HG02973 (cell line): ENCODE results near the gene PRRC1.
A peak's percentile ranks its signal among the peaks of the same experiment; 100 is the strongest.

ENCODE experiments used
- ATAC-seq: cut with Tn5 transposase; IDR thresholded peaks from one replicate; pipeline ENCODE4 v1.9.1; 2021; ENCODE audit warnings: moderate library complexity; ENCODE audit not compliant: unreplicated experiment

PRRC1 gene

DNA sequence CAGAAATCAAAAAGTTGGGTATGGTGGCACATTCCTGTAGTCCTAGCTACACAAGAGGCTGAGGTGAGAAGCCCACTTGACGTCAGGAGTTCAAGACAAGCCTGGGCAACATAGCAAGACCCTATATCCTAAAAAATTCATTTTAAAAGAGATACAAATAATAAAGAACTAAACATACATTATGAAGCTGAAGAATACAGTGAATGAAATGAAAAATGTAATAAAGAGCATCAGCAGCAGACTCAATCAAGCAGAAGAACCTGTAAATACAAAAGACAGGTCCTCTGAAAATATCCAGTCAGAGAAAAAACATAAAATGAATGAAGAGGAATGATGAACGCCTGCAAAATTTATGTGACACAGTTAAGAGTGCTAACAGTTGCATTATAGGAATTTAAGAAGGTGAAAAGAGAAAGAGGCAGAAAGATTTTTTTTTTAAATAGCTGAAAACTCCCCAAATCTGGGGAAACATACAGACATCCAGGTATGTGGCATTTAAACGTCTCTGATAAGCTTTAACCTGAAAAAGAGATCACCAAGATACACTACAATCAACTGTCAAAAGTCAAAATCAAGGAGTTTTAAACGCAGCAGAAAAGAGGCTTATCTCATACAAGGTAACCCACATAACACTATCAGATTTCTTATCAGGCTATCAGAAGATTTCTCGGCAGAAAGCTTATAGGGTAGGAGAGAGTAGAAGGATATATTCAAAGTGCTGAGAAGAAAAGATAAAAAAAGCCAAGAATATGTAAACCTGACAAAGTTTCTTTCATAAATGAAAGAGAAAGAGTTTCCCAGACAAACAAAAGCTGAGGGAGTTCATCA is 57.6 kb downstream of the PRRC1 start:
- ATAC-seq, result no peak

DNA sequence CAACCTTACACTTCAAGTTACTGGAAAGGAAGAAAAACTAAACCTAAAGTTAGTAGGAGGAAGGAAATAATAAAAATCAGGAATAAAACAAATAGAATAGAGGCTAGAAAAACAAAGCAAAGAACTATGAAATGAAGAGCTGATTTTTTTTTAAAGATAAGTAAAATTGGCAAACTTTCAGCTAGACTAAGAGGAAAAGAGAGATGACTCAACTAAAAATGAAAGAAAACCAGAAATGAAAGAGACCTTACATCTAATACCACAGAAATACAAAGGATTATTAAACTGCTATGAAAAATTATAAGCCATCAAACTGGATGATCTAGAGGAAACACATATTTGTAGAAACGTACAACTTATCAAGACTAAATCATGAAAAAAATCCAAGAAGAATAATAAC is 60.0 kb downstream of the PRRC1 start:
- ATAC-seq, result no peak

DNA sequence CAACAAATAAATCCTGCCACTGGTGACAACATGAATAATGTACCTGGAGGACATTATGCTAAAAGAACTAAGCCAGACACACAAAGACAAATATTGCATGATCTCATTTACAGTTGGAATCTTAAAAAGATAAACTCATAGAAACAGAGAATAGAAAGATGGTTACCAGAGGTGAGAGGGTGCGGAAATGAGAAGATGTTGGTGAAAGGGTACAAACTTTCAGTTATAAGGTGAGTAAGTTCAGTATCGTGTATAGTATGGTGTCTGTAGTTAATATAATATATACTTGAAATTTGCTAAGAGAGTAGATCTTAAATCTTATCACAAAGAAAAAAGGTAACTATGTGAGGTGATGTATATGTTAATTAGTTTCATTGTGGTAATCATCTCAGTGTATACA is 63.3 kb downstream of the PRRC1 start:
- no peak for ATAC-seq

DNA sequence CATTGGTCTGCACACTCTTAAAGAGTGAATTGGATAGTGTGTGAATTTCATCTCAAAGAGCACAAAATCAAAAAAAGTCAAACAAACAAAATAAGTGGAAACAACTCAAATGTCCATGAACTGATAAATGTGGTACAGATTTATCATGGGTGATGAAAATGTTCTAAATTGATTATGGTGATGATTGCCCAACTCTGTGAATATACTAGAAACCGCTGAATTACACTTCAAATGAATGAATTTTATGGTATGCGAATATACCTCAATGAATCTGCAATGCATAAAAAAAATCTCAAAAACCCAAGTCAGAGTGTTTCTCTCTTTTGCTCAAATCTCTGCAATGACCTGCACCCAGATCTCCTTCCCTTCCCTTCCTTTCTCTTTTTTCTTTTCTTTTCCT is 64.0 kb downstream of the PRRC1 start:
- ATAC-seq, result no peak

DNA sequence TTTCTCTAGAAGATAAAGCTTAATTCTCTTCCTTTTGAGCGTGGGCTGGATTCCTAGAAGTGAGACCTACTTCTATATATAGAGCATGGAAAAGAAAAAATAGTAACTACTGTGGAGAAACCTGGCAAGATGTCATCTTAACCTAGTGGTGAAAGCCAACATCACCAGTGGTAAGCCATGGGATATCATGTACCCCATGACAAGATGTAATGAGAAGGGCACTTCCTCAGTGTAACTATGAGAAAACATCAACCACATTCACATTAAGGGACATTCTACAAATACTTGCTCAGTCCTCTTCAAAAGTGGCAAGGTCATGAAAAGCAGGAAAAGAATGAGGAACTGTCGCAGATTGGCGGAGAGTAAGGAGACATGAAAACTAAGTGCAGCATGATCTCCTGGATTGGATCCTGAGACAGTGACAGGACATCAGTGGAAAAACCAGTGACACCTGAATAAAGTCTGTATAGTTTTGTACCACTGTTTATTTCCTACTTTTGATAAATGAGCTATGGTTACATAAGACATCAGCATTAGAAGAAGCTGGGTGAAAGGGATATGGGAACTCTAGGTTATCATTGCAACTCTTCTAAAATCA is 65.4 kb downstream of the PRRC1 start:
- ATAC-seq, result no peak

DNA sequence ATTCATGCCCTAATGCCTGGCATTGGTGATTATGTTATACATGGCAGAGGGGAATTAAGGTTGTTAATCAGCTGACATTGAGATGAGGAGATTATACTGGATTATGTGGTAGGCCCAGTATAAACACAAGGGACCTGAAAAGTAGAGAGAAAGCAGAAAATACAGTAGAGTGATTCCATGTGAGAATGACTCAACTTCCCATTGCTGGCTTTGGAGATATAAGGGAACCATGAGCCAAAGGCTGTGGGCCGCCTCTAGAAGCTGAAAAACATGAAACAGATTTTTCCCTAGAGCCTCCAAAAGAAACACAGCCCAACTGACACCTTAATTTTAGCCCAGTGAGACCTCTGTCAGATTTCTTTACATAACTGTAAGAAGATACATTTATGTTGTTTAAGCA is 66.4 kb downstream of the PRRC1 start:
- ATAC-seq, result no peak

DNA sequence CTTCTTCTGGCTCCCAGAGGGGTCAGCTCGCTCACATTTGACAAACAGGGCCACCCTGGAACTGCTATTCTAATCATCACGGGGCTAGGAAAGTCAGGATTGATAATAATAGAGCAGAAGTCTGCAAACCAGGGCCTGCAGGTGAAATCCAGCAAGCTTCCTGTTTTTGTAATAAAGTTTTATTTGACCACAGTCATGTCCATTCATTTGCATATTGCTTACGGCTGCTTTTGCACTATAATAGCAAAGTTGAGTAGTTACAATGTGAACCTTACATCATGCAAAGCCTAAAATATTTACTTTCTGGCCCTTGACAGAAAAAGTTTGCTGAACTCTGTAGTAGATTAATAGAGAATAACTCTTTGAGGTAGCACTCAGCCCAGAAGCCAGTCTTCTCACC is 68.2 kb downstream of the PRRC1 start:
- no peak for ATAC-seq

DNA sequence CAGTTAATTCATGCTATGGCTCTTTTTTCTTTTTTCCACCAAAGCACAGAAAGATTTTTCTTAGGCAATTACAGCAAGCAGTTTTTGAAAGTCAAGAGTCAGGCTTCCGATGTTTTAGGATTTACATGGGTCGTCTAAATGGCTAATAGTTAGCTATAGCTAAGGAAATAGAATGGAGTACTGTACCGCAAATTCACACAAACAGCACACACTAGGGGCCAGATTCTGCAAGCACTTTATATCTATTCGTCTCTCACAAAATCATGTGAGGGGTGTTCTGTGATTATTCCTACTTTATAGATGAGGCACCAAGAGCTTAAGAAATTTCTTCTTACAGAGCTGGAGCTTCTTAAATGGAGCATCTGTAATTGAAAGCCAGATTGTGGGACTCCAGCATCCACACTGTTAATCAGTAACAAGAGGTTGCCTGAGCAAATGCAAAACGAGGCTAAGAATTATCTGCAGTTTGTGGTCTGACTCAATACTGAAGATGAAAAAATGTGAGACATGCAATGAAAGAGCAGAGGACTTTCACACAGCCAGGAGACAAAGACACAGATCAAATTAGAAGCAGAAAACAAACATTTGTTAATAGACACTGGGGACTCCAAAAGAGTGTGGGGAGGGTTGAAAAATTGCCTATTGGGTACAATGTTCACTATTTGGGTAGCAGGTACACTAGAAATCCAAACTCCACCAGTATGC is 68.8 kb downstream of the PRRC1 start:
- peak; percentile 76 for ATAC-seq

DNA sequence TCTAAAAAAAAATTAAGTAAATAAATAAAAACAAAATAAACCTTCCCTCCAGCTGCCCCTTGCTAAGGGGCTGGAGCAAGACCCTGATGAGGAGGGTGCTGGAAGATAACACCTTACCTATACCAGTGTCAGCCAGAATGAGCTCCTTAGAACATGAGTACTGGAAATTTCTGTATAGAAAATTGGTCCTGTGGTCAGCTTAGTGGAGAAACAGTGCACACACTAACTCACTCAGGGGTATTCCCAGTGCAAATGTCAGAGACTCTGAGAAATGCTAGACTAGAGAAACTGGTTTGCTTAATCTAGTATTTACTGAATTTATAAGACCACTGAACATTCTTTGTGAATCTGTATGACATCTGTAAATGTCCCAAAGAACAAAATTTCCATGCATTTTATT is 69.4 kb downstream of the PRRC1 start:
- ATAC-seq, result peak; percentile 43

DNA sequence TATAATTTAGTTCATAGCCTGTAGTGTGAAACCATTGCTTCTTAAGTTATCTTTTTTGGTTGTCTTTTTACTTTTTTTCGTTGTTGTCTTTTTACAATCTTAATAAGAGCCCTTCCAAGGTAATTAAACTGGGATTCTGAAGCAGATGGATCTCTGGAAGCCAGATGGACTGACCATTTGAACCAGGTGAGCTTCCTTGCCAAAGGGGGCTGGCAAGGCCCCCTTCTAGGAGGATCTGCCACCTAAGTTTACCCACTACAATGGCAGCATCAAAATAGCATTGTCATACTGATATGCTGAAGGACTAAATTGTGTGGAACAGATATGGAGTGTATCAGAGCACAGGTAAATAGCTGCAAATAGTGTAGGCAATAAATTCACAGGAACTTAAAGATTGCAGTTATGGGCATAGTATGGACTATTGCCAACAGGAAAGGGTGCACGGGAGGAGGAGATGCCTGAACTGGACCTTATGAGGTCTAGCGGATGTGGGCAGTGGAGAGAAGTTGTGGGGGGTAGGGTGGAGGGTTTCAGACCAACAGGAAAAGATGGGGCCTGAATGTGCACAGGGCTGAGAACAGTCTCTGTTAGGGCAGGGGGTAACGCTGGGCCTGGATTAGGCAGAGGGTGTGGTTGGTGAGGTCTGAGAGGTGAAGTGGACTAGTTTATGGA is 69.9 kb downstream of the PRRC1 start:
- ATAC-seq, result no peak

DNA sequence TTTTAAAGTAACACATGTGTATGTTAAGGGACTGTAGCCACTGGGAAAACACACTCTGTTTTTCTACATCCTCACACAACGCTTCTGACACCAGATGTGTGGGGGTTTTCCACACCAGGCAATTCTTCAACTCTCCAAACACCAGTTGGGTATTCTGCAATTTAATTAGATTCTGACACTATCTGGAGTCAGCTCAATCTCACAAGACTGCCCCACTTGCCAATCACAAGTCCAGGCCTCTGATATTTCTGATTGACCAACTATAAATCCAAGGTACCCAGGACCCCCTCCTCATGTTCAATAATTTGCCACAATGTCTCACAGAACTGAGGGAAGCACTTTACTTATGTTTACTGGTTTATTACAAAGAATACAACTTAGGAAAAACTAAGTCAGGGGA is 70.9 kb downstream of the PRRC1 start:
- no peak for ATAC-seq

DNA sequence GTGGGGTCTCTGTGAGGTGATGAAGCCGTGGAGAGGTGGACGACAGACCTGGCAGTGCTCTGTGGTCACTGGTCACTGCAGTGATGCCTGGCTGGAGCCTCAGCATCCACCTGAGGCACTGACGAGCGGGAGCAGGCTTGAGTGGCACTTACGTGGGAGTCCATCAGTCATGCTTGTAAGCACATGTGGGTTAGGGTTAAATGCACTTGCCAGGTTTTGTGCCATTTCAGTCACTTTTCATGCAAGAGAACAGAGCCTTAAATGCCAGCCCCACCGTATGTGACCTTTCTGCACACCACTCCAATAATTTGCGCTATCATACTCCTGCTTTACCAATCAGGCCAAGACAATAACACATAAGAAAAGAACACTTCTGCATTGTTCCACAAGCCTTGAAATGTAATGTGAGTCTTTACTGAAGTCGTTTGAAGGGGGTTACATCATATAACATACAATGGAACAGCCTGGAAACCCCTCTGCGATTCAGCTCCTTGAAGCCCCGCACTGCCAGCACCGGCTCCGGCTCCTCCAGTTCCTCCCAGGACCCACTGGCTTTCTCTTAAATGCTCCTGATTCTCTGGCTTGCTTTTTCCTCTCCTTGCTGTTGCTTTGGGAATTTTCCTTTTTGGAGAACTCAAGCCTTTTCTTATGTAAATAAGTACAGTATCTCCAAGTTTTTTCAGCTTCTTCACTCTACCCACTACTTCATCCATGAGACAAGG is 72.0 kb downstream of the PRRC1 start:
- ATAC-seq, result no peak

DNA sequence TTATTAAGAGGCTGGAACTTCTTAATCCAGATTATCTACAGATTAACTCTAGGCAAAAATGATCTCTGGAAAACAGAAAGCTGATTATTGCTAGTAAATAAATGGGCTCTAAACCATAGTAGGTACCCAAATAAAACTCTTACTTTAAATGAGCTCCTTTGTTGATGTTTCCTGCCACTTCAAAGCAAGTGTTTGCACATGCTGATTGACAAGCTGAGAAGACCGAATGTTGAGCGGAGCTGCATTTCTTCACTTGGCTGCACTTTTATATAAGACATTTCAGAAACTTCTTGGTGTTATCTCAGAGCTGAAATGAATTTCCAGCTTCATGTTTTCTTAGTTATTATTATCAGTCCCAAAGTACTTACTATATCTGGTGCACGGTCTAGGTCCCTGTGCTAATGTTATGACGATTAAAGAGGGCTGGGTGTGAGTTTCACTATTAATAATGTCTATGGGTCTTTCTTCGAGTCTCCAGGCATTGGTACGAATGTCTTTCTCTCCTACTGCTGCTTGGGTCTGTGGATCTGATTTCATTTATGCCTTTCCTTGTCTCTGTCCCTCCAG is 72.8 kb downstream of the PRRC1 start:
- ATAC-seq, result peak; percentile 36

DNA sequence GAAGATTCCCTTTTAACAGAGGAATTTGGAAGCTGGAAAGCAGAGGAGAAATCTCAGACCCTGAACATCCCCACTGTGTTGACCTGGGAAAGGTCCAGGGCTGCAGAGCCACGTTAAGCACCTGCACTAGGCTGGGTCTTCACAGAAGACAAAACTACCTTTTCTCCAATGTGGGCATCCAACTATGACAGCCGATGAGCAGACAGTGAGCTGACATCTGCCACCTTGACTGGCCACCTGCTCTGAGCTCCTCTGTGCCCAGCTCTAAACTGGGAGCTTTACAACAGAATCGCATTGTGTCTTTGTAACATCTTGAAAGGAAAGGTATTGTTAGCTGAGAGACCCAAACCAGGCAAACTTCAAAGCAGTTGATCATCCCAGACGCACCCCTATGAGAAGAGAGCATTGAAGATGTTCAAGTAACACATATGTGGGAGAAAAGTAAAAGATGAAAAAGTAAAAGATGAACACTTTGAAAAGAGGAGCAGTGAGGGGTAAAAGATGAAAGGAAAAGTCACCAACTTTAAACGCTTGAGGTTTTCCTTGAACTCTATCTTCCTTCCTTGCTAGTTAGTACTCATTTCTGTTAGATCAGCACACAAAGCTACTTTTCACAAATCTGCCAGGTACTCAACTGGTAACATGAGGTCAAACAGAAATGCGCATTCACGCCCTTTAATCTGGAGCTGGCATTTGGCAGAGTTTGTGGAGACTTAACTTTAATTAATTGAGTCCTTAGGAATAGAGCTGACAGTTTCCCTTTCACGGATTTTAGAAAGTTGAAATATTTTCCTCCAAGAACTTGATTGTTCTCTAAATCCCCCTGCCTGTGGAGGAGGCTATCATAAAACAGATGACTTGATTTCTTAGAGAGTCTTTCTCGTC is 78.3 kb downstream of the PRRC1 start:
- no peak for ATAC-seq

DNA sequence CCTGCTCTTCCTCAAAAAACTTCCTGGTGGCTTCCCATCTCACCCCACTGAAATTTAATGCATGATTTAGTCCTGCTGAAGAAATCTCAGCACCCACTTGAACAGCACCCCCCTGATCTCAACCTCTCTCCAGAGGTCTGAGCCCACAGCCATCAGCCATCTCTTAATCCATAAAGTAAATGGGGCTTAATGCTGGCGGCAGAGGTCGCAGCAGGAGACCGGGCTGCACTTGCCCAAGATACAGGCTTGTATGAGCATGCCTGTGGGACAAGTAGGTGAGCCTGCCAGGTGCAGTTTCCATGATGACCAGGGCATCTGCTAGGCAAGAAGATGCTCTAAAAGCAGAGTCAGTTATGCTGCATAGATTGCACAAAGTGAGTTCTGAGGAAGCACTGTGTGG is 79.1 kb downstream of the PRRC1 start:
- no peak for ATAC-seq

DNA sequence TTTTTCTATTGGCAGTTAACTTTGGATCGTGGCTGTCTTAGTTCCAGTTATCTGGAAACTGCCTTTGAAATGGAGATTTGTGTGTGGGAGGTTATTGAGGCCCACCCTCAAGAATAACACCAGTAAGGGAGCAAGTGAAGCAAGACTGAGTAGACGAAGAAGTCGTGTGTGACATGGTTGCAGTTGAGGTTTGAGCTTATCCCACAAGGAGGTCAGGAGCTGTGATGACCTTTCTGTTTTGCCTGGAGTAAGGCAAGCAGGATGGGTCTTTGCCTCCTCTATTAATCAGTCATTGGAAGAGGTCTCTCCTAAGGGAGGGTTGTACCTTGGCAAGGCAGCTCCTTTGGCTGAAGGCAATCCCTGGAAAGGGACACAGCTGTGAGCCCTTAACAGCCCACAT is 81.9 kb downstream of the PRRC1 start:
- no peak for ATAC-seq

DNA sequence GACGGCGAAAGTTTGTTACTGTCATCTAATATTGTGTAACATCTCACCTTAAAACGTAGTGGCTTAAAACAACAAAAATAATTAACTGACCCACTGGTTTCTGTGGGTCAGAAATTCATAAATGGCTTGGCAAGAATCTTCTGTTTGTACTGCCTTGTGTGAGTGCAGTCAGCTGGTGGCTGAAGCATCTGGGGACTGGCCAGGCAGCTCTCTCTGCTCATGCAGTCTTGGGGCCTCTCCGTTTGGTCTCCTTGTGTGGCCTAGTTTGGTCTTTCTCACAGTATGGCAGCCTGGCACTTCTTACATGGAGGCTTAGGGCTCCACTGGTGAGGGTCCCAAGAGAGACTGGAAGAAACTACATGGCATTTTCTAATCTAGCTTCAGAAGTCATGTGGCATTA is 82.4 kb downstream of the PRRC1 start:
- no peak for ATAC-seq

DNA sequence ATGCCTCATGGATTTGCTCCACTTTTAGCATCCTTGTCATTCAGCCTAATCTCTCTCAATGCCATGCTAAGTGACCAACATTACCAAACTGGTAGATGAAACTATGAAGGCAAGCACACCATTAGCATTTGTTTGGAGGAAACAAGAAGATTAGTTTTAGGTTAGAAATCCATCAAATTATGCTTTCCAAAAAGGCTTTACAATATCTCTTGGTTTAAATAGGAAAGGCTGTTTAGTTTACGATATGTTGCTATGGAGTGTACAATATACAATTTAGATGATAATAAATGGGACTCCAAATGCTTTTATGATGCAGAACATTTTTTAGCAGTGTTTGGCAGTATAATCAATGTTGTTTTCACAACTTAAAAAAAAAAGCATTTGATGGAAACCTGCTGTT is 83.7 kb downstream of the PRRC1 start:
- ATAC-seq, result no peak

DNA sequence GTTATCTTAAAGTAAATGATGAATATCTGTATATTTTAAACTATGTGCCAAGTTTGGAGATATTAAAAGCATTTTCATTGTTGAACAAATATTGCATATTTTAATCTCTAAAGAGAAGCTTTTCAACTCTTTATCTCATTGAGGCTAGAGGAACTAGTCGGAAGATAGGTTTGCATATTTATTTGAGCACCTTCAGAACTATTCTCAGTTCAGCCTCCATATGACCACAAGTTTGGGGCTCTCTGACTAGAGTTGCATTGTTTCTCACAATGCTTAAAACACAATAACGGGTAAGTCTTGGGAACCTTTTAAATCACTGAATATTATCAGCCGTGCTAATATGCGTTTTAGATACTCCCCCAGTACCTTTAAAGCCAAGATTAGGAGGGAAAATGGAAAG is 84.2 kb downstream of the PRRC1 start:
- no peak for ATAC-seq

DNA sequence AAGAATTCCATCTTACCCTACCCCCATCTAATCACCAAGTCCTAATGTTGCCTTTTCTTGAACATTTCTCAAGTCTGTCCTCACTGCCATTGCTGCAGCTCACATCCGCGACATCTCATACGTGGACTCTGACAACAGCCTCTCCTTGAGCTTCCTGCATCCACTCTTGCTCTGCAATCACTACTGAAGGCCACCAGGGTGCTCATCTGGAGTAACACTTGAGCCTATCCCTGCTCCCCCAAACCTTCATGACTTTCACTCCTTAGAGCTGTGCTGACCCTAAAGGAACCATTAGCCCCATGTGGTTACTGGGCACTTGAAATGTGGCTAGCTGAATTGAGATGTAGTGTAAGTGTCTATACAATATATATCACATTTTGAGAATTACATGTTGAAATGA is 85.0 kb downstream of the PRRC1 start:
- ATAC-seq, result no peak
